GM18858 (cell line): ENCODE results near the gene LRRC51.
"Not testable (repeated sequence)": the region's sequence is repeated elsewhere in the genome, so short reads cannot be mapped to it uniquely, and the experiment has no call there.

Experiments
- ATAC-seq: cut with Tn5 transposase; IDR thresholded peaks from one replicate; pipeline ENCODE4 v1.9.1; 2021; ENCODE audit not compliant: unreplicated experiment

Gene LRRC51

GRCh38 chr11:72138821-72139390, 58.3 kb downstream of the LRRC51 start:
- ATAC-seq: no peak

- no peak for ATAC-seq
Measured at GRCh38 chr11:72139500-72139899, 58.9 kb downstream of the LRRC51 start.

- ATAC-seq: no peak
Measured at GRCh38 chr11:72140661-72141060, 60.0 kb downstream of the LRRC51 start.

GRCh38 chr11:72141066-72141465, 60.4 kb downstream of the LRRC51 start:
- no peak for ATAC-seq

- ATAC-seq: not testable (repeated sequence)
Measured at GRCh38 chr11:72142086-72142485, 61.4 kb downstream of the LRRC51 start.

- ATAC-seq: not testable (repeated sequence)
Measured at GRCh38 chr11:72142543-72142942, 61.9 kb downstream of the LRRC51 start.

- no peak for ATAC-seq
Measured at GRCh38 chr11:72144807-72145565, 64.3 kb downstream of the LRRC51 start.
